Right ventricle myocardium inferior (tissue), 1 donor: ENCODE results near the gene ADGRV1. TPM values are rescaled to one million over a fixed set of nuclear protein-coding genes. Genes with fewer than 3 reads are reported as not detected.

ENCODE experiments used
- ATAC-seq: fragments of 200-7000 bp; cut with Tn5 transposase; one replicate; pipeline ENCODE4 v1.9.1; 2020; ENCODE audit warnings: mild to moderate bottlenecking, moderate library complexity
- DNase-seq: peaks from one replicate; pipeline ENCODE4 v3.0.0; 2021; ENCODE audit errors: missing footprints
- intact Hi-C: fragments of 100-400 bp; cut with DNase I; formaldehyde crosslinking; loops from one replicate; pipeline ENCODE4 v1.11.0; 2022
- total RNA-seq: library from RNA; stranded (reverse); fragmentation: NEBNext Ultra II Directional; extraction: Animal tissue kit (Norgen Biotek cat#: 25700); gene quantifications from one replicate; pipeline ENCODE4 v1.2.1, GENCODE V29; 2021
- donor health status: DM: no; HTN: yes; CAD: no; lungs with severe emphysema.

The ADGRV1 gene
- total RNA-seq, 1 donor from 2014 or later: not detected

DNA sequence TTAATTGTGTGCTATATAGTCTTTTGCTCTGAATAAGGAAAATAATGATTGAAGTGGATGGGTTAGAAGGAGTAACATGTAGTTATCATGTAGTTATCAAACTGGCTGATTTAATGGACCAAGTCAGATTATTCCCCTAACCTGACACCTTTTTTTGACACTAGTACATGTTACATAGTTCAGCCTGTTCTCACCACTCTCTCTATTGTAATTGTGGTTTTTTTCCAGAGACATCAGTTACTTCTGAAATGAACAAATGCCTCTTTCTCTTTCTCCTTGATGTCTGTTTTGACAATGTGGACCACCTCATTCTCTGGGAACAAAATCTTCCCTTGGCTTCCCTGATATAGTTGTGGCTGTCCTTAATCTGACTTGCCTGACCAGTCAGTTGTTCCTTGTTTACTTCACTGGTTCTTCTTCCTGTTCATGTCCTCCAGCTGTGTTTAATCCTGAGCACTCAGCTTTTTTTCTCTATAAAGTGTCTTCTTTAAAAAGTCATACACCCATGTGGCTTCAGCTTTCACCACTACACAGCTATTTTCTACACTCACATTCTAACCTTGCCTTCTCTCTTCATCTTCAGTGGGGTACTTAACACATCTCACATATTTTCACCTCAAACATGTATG lies 581.1 kb downstream of the ADGRV1 start:
- intact Hi-C loops: no loop called here
- no peak for DNase-seq
- peak; percentile 64 for ATAC-seq

- intact Hi-C loops: no loop called here
- ATAC-seq: no peak
- no peak for DNase-seq
These were observed 582.1 kb downstream of the ADGRV1 start for GRCh38 chr5:91140657-91141056.

- intact Hi-C loops: no loop called here
- DNase-seq (no peak), ATAC-seq (no peak)
These were observed 583.0 kb downstream of the ADGRV1 start for GRCh38 chr5:91141642-91142041.

DNA sequence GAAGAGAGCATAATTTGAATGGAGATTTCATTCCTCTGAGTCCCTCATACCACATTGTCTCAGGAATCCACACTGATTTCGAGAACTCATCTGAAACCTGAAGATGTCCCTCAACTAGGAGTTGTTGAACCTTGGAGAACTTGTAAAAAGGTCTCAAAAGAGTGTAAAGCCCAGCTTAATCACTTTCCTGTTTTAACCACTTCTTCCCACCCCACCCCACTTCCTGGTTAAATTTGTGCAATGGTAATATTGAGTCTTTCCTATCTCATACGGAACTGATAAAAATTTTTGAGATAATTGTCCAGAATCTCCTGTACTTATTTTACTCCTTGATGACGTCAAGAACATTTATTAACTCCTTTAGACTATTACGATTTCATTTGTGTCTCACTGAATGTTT lies 583.8 kb downstream of the ADGRV1 start:
- no peak for ATAC-seq
- no peak for DNase-seq
- intact Hi-C loops: no loop called here

DNA sequence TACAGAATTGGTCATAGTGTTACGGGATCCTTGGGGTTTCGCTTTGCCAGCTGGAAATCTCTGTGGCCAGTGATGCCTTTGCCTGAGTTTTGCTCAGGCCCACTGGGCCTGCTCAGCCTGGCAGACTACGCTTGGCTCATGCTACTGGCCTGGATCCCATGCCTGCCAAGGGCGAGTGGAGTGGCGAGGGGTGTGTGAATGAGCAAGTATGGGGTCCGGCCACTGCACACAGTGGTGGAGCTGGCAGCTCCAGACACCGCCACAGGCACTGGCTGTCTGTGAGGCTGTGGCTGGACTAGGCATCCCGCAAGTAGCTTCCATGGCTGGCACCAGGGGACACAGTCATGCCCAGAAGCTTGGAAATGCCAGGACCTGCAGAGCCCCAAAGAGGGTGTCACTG lies 584.2 kb downstream of the ADGRV1 start:
- intact Hi-C loops: no loop called here
- ATAC-seq (no peak), DNase-seq (no peak)

DNA sequence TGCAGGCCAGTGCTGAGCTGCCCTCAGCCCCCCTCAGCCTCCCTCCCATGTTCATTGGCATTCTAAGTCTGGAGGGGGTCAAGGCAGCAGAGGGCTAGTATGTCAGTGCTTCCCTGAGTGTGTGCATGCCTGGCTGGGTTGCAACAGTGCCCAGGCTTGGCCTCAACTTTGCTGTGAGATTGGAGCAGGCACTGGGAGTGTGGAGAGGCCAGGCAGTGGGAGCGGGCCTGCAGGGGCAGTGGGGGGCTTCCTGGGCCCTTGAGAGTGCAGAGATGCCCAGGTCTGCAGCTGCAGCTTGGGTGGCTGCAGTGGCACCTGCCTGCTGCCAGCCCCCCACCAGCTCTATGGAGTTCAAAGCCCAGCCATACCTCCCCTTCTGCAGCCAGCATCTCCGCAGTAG lies 585.2 kb downstream of the ADGRV1 start:
- DNase-seq: no peak
- no peak for ATAC-seq
- intact Hi-C loops: no loop called here

GRCh38 chr5:91144491-91145332 lies 586.1 kb downstream of the ADGRV1 start:
- intact Hi-C loops: no loop called here
- DNase-seq (no peak), ATAC-seq (no peak)

DNA sequence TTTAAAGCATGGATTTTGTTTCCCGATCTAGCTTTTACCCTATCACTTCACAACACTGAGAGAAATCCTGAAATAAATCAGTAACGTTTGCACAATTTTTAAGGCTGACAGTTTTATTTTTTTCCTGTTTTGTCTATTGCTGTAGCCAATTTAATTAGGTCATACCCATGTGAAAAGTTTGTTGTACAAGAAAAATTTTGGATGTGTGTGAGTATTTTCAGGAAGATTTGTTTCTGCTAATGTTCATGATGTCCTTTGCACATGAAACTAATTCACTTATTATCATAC lies 586.7 kb downstream of the ADGRV1 start:
- intact Hi-C loops: no loop called here
- no peak for DNase-seq
- ATAC-seq: no peak

DNA sequence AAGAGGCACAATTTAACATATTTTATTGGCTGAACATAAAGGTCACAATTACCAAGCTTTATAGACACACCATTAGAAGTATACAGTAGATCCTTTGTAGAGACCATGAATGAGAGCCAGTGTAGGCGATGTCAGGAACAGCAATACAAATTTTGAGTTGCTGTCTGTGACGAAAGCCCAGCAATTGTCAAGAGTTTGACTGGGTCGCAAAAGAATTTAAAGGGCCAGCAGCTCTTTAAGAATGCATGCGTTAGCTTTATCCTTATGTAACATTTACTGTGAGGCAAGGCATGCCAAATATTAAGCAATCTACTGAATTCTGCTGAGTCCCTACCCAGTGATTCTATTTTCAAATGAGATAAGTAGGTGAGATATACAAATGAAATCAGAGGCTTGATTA lies 587.6 kb downstream of the ADGRV1 start:
- intact Hi-C loops: no loop called here
- ATAC-seq (no peak), DNase-seq (no peak)

DNA sequence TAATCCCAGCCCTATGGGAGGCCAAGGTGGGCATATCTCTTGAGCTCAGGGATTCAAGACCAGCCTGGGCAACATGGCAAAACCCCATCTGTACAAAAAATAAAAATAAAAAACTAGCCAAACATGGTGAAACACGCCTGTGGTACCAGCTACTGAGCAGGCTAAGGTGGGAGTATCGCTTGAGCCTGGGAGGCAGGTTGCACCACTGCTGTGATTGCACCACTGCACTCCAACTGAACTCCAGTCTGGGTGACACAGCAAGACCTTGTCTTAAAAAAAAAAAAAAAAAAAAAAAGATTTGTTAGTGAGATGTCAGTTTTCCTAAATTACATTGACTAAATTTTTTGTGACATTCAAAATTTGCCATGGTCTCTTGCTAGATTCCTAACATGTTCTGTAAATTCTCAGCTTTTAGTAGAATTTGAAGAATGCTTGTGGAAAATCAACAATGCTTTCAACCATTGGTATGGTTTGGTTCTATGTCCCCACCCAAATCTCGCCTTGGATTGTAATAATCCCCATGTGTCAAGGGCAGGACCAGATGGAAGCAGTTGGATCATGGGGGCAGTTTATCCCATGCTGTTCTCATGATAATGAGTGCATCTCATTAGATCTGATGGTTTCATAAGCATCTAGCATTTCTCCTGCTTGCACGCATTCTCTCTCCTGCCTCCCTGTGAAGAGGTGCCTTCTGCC lies 588.5 kb downstream of the ADGRV1 start:
- ATAC-seq: no peak
- intact Hi-C loops: no loop called here
- no peak for DNase-seq

- no peak for ATAC-seq
These were observed 591.6 kb downstream of the ADGRV1 start for GRCh38 chr5:91150234-91150633.

GRCh38 chr5:91150636-91151035 lies 592.0 kb downstream of the ADGRV1 start:
- intact Hi-C loops: loop anchor here (5.0 to 10.0 kb wide), 2 partner anchors 38 to 64 kb away; no protein-coding TSS in a partner anchor

More at GRCh38 chr5:91150234-91150633, 591.6 kb downstream of the ADGRV1 start:
- intact Hi-C loops: loop anchor here (5.0 to 10.0 kb wide), 2 partner anchors 38 to 65 kb away; no protein-coding TSS in a partner anchor
- DNase-seq: no peak

DNA sequence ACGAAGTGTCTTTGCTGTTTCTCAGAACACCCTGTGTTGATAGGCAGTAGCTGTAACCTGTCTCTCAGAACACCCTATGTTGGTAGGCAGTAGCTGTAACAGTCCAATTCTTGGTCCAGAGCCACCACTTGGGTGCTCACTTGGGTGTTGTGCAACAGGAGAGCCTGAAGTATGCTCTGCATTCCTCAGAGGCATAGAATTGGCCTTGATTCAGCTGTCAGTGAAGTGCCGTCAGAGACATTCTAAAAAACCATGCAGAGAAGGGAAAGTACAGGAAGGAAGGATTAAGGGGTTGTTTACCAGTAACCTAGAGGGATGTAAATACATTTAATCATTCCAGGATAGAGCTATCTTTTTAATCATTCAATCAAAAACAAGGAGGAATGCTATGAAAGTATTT lies 593.4 kb downstream of the ADGRV1 start:
- ATAC-seq (peak; percentile 94), DNase-seq (no peak)
- intact Hi-C loops: loop anchor here (5.0 to 10.0 kb wide), 2 partner anchors 40 to 63 kb away; no protein-coding TSS in a partner anchor

More at GRCh38 chr5:91150636-91151035, 592.0 kb downstream of the ADGRV1 start:
- ATAC-seq: no peak
- DNase-seq: no peak

GRCh38 chr5:91154338-91154737 lies 595.7 kb downstream of the ADGRV1 start:
- ATAC-seq (no peak), DNase-seq (no peak)
- intact Hi-C loops: loop anchor here (5.0 to 10.0 kb wide), 2 partner anchors 42 to 60 kb away; no protein-coding TSS in a partner anchor

DNA sequence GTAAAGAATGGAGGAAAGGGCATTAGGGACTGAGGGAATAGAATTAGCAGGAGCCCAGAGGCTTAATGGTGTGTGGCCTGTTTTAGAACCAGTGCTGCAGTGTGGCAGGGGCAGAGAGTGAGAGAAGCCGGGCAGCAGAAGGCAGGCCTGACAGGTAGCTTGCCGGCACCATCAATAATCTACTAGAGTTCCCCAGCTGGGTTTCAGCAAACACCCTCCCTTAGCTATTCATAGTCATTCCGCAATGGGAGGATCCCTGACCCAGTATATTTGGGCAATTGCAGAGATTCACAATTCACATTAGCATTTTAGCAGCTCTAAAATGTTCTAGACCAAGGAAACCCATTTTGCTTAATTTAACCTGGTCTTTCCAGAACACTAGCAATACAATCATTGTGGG lies 596.7 kb downstream of the ADGRV1 start:
- intact Hi-C loops: loop anchor here (10.0 kb wide), 1 partner anchor 60 kb away; no protein-coding TSS in a partner anchor
- ATAC-seq: no peak

DNA sequence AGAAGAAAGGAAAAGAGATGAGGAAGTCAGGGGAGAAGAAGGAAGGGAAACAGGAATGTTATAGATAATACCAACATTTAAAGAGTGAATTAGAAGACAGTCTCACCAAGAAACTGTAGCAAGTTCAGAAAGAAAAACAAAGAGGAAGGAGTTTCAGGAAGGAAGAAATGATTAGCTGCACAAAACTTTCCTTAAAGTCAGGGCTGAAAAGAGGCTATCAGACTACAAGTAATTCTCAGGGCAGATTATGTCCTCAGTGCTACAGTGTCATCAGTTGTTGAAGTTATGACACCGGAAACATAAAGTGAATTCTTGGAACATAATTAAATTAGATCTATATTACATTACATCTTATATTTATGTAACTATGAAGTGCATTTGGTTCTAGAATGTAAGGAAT lies 597.6 kb downstream of the ADGRV1 start:
- no peak for DNase-seq
- intact Hi-C loops: loop anchor here (10.0 kb wide), 1 partner anchor 59 kb away; no protein-coding TSS in a partner anchor
- no peak for ATAC-seq

More for the DNA sequence above, 596.7 kb downstream of the ADGRV1 start:
- DNase-seq: no peak

- intact Hi-C loops: loop anchor here (10.0 kb wide), 1 partner anchor 57 kb away; no protein-coding TSS in a partner anchor
- ATAC-seq: no peak
- no peak for DNase-seq
These were observed 599.4 kb downstream of the ADGRV1 start for GRCh38 chr5:91158011-91158410.

DNA sequence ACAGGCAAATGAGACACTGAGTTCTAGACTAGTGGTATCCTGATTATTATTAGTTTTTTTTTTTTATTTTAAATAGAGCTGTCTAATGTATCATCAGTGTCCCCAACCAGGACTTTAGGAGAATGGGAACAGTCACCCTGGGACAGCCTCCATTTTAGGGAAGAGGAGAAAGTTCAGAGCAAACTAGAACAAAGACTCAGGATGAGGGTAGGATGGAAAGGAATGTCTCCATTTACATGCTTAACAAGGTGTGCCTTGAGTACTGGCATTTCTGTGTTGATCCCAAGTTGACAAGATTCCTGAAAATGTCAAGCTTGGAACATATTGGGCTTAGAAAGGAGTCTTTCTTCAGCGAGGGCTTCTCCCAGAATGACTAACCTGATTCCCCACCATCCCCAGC lies 601.0 kb downstream of the ADGRV1 start:
- intact Hi-C loops: loop anchor here (5.0 to 10.0 kb wide), 2 partner anchors 55 to 57 kb away; no protein-coding TSS in a partner anchor

GRCh38 chr5:91160714-91161285 lies 602.2 kb downstream of the ADGRV1 start:
- no peak for ATAC-seq
- intact Hi-C loops: loop anchor here (5.0 kb wide), 1 partner anchor 58 kb away; no protein-coding TSS in a partner anchor
- DNase-seq: no peak

More for the DNA sequence above, 601.0 kb downstream of the ADGRV1 start:
- ATAC-seq: no peak
- DNase-seq: no peak
